WTC11 (cell line): ENCODE data around the gene RPL39L. TPM values are rescaled to one million over a fixed set of nuclear protein-coding genes. Genes with fewer than 3 reads are reported as not detected.
"Not testable (repeated sequence)": the region's sequence is repeated elsewhere in the genome, so short reads cannot be mapped to it uniquely, and the experiment has no call there.

ENCODE experiments used
- ATAC-seq: fragments of 200-7000 bp; cut with Tn5 transposase; 2 replicates; pipeline ENCODE4 v1.10.0; 2021; ENCODE audit warnings: mild to moderate bottlenecking, moderate library complexity
- CTCF ChIA-PET: fragments of 300-600 bp; sonication (Branson Sonifier 250); formaldehyde crosslinking; loops from one replicate; lab custom pipeline; 2021; ENCODE audit warnings: antibody characterized with exemption; lab: Charles Lee
- POLR2A ChIA-PET: fragments of 350-600 bp; sonication (Branson Sonifier 250); formaldehyde crosslinking; loops from one replicate; lab custom pipeline; 2021; ENCODE audit warnings: antibody characterized with exemption; lab: Charles Lee
- DNase-seq: peaks from one replicate; pipeline ENCODE4 v3.0.0; 2021; ENCODE audit warnings: low spot score
- H3K27ac Mint-ChIP-seq: 2 replicates; pipeline ENCODE4 v1.8.0; 2021; ENCODE audit warnings: mixed read lengths
- H3K27me3 Mint-ChIP-seq: 2 replicates; pipeline ENCODE4 v1.8.0; 2021; ENCODE audit warnings: low read depth, mild to moderate bottlenecking, moderate library complexity, mixed read lengths
- H3K36me3 Mint-ChIP-seq: 2 replicates; pipeline ENCODE4 v1.8.0; 2021; ENCODE audit warnings: mixed read lengths
- H3K4me1 Mint-ChIP-seq: 2 replicates; pipeline ENCODE4 v1.8.0; 2022; ENCODE audit warnings: mixed read lengths
- H3K4me3 Mint-ChIP-seq: 2 replicates; pipeline ENCODE4 v1.8.0; 2021; ENCODE audit warnings: mild to moderate bottlenecking, moderate library complexity, mixed read lengths
- H3K9me3 Mint-ChIP-seq: 2 replicates; pipeline ENCODE4 v1.8.0; 2021; ENCODE audit warnings: mixed read lengths
- FOXJ3 ChIP-seq: sonication (generic); formaldehyde crosslinking; IDR thresholded peaks from 2 replicates; pipeline ENCODE4 v1.9.0; 2021; ENCODE audit warnings: missing genetic modification reagents, mild to moderate bottlenecking, borderline replicate concordance
- GTF2I ChIP-seq: fragments of 250-450 bp; sonication (Bioruptor Pico); conservative IDR thresholded peaks from 2 replicates; pipeline ENCODE4 v1.4.0; 2021; ENCODE audit warnings: mild to moderate bottlenecking
- NFYB ChIP-seq: sonication (generic); formaldehyde crosslinking; conservative IDR thresholded peaks from 2 replicates; pipeline ENCODE4 v1.8.0; 2022; ENCODE audit warnings: low read depth, missing genetic modification reagents
- OVOL2 ChIP-seq: fragments of 250-450 bp; sonication (Bioruptor Pico); IDR thresholded peaks from 2 replicates; pipeline ENCODE4 v1.9.0; 2021; ENCODE audit warnings: mild to moderate bottlenecking, borderline replicate concordance
- SOX15 ChIP-seq: fragments of 250-450 bp; sonication (Bioruptor Pico); IDR thresholded peaks from 2 replicates; pipeline ENCODE4 v1.9.0; 2021; ENCODE audit warnings: mild to moderate bottlenecking
- SP1 ChIP-seq: sonication (generic); formaldehyde crosslinking; conservative IDR thresholded peaks from 2 replicates; pipeline ENCODE4 v1.8.1; 2022; ENCODE audit warnings: missing genetic modification reagents
- TP53 ChIP-seq: sonication (generic); formaldehyde crosslinking; IDR thresholded peaks from 2 replicates; pipeline ENCODE4 v1.8.1; 2023; ENCODE audit warnings: mild to moderate bottlenecking, missing genetic modification reagents
- ZNF396 ChIP-seq: fragments of 250-450 bp; sonication (Bioruptor Pico); IDR thresholded peaks from 2 replicates; pipeline ENCODE4 v1.8.0; 2021; ENCODE audit warnings: mild to moderate bottlenecking, moderate library complexity, borderline replicate concordance
- total RNA-seq: library from RNA; stranded (reverse); gene quantifications from 3 replicates; pipeline ENCODE4 v1.2.3, GENCODE V29; 2021
- TF ChIP-seq, protein P1 (sequence below): sonication (generic); formaldehyde crosslinking; conservative IDR thresholded peaks from 2 replicates; pipeline ENCODE4 v1.8.1; 2022; ENCODE audit warnings: mild to moderate bottlenecking, missing genetic modification reagents
- TF ChIP-seq, protein P2 (sequence below): sonication (generic); formaldehyde crosslinking; IDR thresholded peaks from 2 replicates; pipeline ENCODE4 v1.8.1; 2022; ENCODE audit warnings: low read depth, mild to moderate bottlenecking, moderate library complexity, missing genetic modification reagents, borderline replicate concordance
- TF ChIP-seq, protein P3 (sequence below): sonication (generic); formaldehyde crosslinking; IDR thresholded peaks from 2 replicates; pipeline ENCODE4 v1.8.0; 2023; ENCODE audit warnings: mild to moderate bottlenecking, missing genetic modification reagents
- TF ChIP-seq, protein P4 (sequence below): sonication (generic); formaldehyde crosslinking; conservative IDR thresholded peaks from 2 replicates; pipeline ENCODE4 v1.8.1; 2023; ENCODE audit warnings: mild to moderate bottlenecking, low read depth, missing genetic modification reagents, moderate library complexity
- TF ChIP-seq, protein P5 (sequence below): fragments of 250-450 bp; sonication (Bioruptor Pico); IDR thresholded peaks from 2 replicates; pipeline ENCODE4 v1.9.0; 2021; ENCODE audit warnings: mild to moderate bottlenecking
- TF ChIP-seq, protein P6 (sequence below): fragments of 250-450 bp; sonication (Bioruptor Pico); IDR thresholded peaks from 2 replicates; pipeline ENCODE4 v1.9.0; 2021; ENCODE audit warnings: mild to moderate bottlenecking, borderline replicate concordance
- TF ChIP-seq, protein P7 (sequence below): fragments of 200-600 bp; IDR thresholded peaks from 2 replicates; pipeline ENCODE4 v1.8.0; 2022; ENCODE audit warnings: antibody characterized with exemption

RPL39L gene
- total RNA-seq, 1 experiment from 2014 or later = 78.3 TPM

DNA sequence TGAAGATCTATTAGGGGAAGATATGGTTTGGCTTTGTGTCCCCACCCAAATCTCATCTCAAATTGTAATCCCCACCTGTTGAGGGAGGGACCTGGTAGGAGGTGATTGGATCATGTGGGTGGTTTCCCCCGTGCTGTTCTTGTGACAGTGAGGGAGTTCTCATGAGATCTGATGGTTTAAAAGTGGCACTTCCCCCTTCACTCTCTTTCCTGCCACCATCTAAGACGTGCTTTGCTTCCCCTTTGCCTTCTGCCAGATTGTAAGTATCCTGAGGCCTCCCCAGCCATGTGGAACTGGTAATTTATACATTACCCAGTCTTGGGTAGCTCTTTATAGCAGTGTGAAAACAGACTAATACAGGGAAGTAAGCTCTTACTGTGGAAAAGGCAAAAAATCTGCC, 6.1 kb downstream of the RPL39L start:
- Mint-ChIP-seq H3K9me3 (peaks cover 14% of the 10 kb centered on the region), H3K36me3 (peaks cover 41% of the 10 kb centered on the region)
- ATAC-seq, POLR2A ChIA-PET, CTCF ChIA-PET, DNase-seq, H3K27me3 Mint-ChIP-seq, H3K4me1 Mint-ChIP-seq, H3K27ac Mint-ChIP-seq, H3K4me3 Mint-ChIP-seq: not testable (repeated sequence)

DNA sequence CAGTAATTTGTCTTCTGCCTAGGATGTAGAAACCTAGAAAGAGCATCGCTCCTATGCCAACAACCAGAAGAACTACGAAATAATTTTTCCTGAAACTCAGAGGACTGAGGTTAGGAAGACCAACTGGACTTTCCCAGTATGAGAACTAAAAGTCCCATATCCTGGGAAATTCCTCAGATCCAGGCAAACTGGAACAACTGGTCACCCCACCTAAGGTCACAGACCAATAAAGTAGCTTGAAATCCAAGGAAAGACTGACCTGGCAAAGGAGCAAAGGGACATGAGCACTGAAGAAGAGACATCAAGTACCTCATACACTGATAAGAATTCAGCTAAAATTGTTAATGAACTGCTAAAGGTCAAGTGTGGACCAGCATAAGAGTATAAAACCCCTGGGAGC, 6.6 kb downstream of the RPL39L start:
- H3K4me1 Mint-ChIP-seq = no peaks in the 10 kb centered on the region
- TF ChIP-seq, protein P1, sequence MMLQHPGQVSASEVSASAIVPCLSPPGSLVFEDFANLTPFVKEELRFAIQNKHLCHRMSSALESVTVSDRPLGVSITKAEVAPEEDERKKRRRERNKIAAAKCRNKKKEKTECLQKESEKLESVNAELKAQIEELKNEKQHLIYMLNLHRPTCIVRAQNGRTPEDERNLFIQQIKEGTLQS (CRISPR knock-in tag) = no peak
- TF ChIP-seq GTF2I (CRISPR knock-in tag) = no peak
- TF ChIP-seq ZNF396 (CRISPR knock-in tag) = no peak
- TF ChIP-seq, protein P2, sequence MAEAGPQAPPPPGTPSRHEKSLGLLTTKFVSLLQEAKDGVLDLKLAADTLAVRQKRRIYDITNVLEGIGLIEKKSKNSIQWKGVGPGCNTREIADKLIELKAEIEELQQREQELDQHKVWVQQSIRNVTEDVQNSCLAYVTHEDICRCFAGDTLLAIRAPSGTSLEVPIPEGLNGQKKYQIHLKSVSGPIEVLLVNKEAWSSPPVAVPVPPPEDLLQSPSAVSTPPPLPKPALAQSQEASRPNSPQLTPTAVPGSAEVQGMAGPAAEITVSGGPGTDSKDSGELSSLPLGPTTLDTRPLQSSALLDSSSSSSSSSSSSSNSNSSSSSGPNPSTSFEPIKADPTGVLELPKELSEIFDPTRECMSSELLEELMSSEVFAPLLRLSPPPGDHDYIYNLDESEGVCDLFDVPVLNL = no peak
- TF ChIP-seq, protein P3, sequence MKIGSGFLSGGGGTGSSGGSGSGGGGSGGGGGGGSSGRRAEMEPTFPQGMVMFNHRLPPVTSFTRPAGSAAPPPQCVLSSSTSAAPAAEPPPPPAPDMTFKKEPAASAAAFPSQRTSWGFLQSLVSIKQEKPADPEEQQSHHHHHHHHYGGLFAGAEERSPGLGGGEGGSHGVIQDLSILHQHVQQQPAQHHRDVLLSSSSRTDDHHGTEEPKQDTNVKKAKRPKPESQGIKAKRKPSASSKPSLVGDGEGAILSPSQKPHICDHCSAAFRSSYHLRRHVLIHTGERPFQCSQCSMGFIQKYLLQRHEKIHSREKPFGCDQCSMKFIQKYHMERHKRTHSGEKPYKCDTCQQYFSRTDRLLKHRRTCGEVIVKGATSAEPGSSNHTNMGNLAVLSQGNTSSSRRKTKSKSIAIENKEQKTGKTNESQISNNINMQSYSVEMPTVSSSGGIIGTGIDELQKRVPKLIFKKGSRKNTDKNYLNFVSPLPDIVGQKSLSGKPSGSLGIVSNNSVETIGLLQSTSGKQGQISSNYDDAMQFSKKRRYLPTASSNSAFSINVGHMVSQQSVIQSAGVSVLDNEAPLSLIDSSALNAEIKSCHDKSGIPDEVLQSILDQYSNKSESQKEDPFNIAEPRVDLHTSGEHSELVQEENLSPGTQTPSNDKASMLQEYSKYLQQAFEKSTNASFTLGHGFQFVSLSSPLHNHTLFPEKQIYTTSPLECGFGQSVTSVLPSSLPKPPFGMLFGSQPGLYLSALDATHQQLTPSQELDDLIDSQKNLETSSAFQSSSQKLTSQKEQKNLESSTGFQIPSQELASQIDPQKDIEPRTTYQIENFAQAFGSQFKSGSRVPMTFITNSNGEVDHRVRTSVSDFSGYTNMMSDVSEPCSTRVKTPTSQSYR (CRISPR knock-in tag) = no peak
- TF ChIP-seq, protein P4, sequence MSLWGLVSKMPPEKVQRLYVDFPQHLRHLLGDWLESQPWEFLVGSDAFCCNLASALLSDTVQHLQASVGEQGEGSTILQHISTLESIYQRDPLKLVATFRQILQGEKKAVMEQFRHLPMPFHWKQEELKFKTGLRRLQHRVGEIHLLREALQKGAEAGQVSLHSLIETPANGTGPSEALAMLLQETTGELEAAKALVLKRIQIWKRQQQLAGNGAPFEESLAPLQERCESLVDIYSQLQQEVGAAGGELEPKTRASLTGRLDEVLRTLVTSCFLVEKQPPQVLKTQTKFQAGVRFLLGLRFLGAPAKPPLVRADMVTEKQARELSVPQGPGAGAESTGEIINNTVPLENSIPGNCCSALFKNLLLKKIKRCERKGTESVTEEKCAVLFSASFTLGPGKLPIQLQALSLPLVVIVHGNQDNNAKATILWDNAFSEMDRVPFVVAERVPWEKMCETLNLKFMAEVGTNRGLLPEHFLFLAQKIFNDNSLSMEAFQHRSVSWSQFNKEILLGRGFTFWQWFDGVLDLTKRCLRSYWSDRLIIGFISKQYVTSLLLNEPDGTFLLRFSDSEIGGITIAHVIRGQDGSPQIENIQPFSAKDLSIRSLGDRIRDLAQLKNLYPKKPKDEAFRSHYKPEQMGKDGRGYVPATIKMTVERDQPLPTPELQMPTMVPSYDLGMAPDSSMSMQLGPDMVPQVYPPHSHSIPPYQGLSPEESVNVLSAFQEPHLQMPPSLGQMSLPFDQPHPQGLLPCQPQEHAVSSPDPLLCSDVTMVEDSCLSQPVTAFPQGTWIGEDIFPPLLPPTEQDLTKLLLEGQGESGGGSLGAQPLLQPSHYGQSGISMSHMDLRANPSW (CRISPR knock-in tag) = no peak
- TF ChIP-seq, protein P5, sequence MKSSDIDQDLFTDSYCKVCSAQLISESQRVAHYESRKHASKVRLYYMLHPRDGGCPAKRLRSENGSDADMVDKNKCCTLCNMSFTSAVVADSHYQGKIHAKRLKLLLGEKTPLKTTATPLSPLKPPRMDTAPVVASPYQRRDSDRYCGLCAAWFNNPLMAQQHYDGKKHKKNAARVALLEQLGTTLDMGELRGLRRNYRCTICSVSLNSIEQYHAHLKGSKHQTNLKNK (CRISPR knock-in tag) = no peak
- TF ChIP-seq, all 79 proteins: peak for 0
- ChIA-PET CTCF (no interaction called here), POLR2A (no interaction called here)
- Mint-ChIP-seq H3K27ac (no peak overlapping the region), H3K4me3 (no peak overlapping the region), H3K27me3 (no peaks in the 10 kb centered on the region), H3K9me3 (peaks cover 14% of the 10 kb centered on the region), H3K36me3 (peaks cover 45% of the 10 kb centered on the region)
- no peak for ATAC-seq
- no peak for DNase-seq

DNA sequence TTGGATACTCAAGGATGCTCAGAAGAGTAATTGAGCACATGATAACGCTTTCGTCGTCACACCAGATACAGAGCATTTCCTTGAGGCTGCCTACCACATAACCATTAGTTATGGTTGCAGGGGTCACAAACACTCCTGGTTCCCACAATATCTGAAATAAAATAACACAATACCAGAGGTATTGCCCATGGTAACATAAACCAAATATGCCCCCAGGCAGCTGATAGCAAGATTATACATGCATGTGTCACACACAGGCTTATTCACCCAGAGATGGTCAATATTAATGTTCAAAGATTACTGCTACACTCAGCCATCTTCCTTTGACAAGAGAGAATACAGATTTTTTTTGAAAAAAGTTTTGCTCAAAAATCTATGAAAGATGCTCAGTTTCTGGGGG, 7.3 kb downstream of the RPL39L start:
- no peaks in the 10 kb centered on the region for H3K4me1 Mint-ChIP-seq
- DNase-seq = no peak
- H3K36me3 Mint-ChIP-seq = peaks cover 51% of the 10 kb centered on the region
- ChIA-PET POLR2A (no interaction called here), CTCF (interaction anchor here (0.8 to 1.2 kb wide), 2 partner anchors 8 to 33 kb away, joined by 3 to 6 read pairs; partner anchors contain the start of gene RPL39L)
- no peak for ATAC-seq
- no peak overlapping the region for H3K4me3 Mint-ChIP-seq
- H3K9me3 Mint-ChIP-seq = peaks cover 14% of the 10 kb centered on the region
- H3K27ac Mint-ChIP-seq = no peak overlapping the region
- no peaks in the 10 kb centered on the region for H3K27me3 Mint-ChIP-seq
- TF ChIP-seq NFYB (CRISPR knock-in tag) (no peak), SOX15 (CRISPR knock-in tag) (no peak), SP1 (CRISPR knock-in tag) (no peak), FOXJ3 (no peak), OVOL2 (CRISPR knock-in tag) (no peak), TP53 (no peak)
- TF ChIP-seq, protein P6, sequence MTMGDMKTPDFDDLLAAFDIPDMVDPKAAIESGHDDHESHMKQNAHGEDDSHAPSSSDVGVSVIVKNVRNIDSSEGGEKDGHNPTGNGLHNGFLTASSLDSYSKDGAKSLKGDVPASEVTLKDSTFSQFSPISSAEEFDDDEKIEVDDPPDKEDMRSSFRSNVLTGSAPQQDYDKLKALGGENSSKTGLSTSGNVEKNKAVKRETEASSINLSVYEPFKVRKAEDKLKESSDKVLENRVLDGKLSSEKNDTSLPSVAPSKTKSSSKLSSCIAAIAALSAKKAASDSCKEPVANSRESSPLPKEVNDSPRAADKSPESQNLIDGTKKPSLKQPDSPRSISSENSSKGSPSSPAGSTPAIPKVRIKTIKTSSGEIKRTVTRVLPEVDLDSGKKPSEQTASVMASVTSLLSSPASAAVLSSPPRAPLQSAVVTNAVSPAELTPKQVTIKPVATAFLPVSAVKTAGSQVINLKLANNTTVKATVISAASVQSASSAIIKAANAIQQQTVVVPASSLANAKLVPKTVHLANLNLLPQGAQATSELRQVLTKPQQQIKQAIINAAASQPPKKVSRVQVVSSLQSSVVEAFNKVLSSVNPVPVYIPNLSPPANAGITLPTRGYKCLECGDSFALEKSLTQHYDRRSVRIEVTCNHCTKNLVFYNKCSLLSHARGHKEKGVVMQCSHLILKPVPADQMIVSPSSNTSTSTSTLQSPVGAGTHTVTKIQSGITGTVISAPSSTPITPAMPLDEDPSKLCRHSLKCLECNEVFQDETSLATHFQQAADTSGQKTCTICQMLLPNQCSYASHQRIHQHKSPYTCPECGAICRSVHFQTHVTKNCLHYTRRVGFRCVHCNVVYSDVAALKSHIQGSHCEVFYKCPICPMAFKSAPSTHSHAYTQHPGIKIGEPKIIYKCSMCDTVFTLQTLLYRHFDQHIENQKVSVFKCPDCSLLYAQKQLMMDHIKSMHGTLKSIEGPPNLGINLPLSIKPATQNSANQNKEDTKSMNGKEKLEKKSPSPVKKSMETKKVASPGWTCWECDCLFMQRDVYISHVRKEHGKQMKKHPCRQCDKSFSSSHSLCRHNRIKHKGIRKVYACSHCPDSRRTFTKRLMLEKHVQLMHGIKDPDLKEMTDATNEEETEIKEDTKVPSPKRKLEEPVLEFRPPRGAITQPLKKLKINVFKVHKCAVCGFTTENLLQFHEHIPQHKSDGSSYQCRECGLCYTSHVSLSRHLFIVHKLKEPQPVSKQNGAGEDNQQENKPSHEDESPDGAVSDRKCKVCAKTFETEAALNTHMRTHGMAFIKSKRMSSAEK (CRISPR knock-in tag) = no peak
- TF ChIP-seq, protein P7, sequence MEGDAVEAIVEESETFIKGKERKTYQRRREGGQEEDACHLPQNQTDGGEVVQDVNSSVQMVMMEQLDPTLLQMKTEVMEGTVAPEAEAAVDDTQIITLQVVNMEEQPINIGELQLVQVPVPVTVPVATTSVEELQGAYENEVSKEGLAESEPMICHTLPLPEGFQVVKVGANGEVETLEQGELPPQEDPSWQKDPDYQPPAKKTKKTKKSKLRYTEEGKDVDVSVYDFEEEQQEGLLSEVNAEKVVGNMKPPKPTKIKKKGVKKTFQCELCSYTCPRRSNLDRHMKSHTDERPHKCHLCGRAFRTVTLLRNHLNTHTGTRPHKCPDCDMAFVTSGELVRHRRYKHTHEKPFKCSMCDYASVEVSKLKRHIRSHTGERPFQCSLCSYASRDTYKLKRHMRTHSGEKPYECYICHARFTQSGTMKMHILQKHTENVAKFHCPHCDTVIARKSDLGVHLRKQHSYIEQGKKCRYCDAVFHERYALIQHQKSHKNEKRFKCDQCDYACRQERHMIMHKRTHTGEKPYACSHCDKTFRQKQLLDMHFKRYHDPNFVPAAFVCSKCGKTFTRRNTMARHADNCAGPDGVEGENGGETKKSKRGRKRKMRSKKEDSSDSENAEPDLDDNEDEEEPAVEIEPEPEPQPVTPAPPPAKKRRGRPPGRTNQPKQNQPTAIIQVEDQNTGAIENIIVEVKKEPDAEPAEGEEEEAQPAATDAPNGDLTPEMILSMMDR = no peak
